ENCODE data around the gene FAM174C.
"Not testable (repeated sequence)": the region's sequence is repeated elsewhere in the genome, so short reads cannot be mapped to it uniquely, and the experiment has no call there.

The FAM174C gene

GRCh38 chr19:1302533-1303239 is 27.4 kb downstream of the FAM174C start:
- DNase-seq: no peak
- ChIA-PET CTCF (interaction anchor here (0.9 kb wide), 1 partner anchor 23 kb away, joined by 3 read pairs; no protein-coding TSS in a partner anchor), POLR2A (no interaction called here)
- H3K27ac ChIP-seq (ENCODE audit: insufficient read depth in 1 of 2, low read depth in 1 of 2, low read length in 2 of 2, poor library complexity in 1 of 2, severe bottlenecking in 2 of 2): no peak overlapping the region
- 86% methylated on average over 23 of the region's 36 CpGs for WGBS (ENCODE audit: insufficient coverage)
- no peaks in the 10 kb centered on the region for H3K4me1 ChIP-seq (ENCODE audit: control extremely low read depth in 1 of 4, control insufficient read depth in 4 of 4, insufficient read depth in 4 of 4, low read length in 3 of 4)
- no peak overlapping the region for H3K4me3 ChIP-seq (ENCODE audit: control insufficient read depth in 1 of 7, extremely low read depth in 1 of 7, insufficient read depth in 4 of 7, low read depth in 2 of 7, low read length in 6 of 7)
- H3K27me3 ChIP-seq (replicated peaks in 2 of 5; ENCODE audit: control insufficient read depth in 4 of 5, insufficient read depth in 5 of 5, low read length in 4 of 5): no peaks in the 10 kb centered on the region
- no peaks in the 10 kb centered on the region for H3K36me3 ChIP-seq (ENCODE audit: control insufficient read depth in 4 of 4, insufficient read depth in 4 of 4, low read length in 3 of 4)
- H3K9me3 ChIP-seq (ENCODE audit: control extremely low read depth in 1 of 5, control insufficient read depth in 4 of 5, insufficient read depth in 2 of 5, low read depth in 1 of 5, low read length in 4 of 5): no peaks in the 10 kb centered on the region

GRCh38 chr19:1304197-1304924 is 29.0 kb downstream of the FAM174C start:
- Histone ChIP-seq H3K36me3 (ENCODE audit: control insufficient read depth in 4 of 4, insufficient read depth in 4 of 4, low read length in 3 of 4) (no peaks in the 10 kb centered on the region), H3K27me3 (replicated peaks in 2 of 5; ENCODE audit: control insufficient read depth in 4 of 5, insufficient read depth in 5 of 5, low read length in 4 of 5) (no peaks in the 10 kb centered on the region), H3K4me3 (ENCODE audit: control insufficient read depth in 1 of 7, extremely low read depth in 1 of 7, insufficient read depth in 4 of 7, low read depth in 2 of 7, low read length in 6 of 7) (no peak overlapping the region), H3K9me3 (ENCODE audit: control extremely low read depth in 1 of 5, control insufficient read depth in 4 of 5, insufficient read depth in 2 of 5, low read depth in 1 of 5, low read length in 4 of 5) (no peaks in the 10 kb centered on the region), H3K4me1 (ENCODE audit: control extremely low read depth in 1 of 4, control insufficient read depth in 4 of 4, insufficient read depth in 4 of 4, low read length in 3 of 4) (no peaks in the 10 kb centered on the region), H3K27ac (ENCODE audit: insufficient read depth in 1 of 2, low read depth in 1 of 2, low read length in 2 of 2, poor library complexity in 1 of 2, severe bottlenecking in 2 of 2) (no peak overlapping the region)
- 98% methylated on average over 28 of the region's 28 CpGs for WGBS (ENCODE audit: insufficient coverage)
- DNase-seq: no peak
- CTCF ChIA-PET: interaction anchor here (1.0 kb wide), 1 partner anchor 13 kb away, joined by 3 read pairs; no protein-coding TSS in a partner anchor
- POLR2A ChIA-PET: no interaction called here

GRCh38 chr19:1305354-1305753 is 30.0 kb downstream of the FAM174C start:
- H3K36me3 ChIP-seq (ENCODE audit: control insufficient read depth in 4 of 4, insufficient read depth in 4 of 4, low read length in 3 of 4); POLR2A ChIA-PET; H3K27ac ChIP-seq (ENCODE audit: insufficient read depth in 1 of 2, low read depth in 1 of 2, low read length in 2 of 2, poor library complexity in 1 of 2, severe bottlenecking in 2 of 2); H3K27me3 ChIP-seq (replicated peaks in 2 of 5; ENCODE audit: control insufficient read depth in 4 of 5, insufficient read depth in 5 of 5, low read length in 4 of 5); H3K4me3 ChIP-seq (ENCODE audit: control insufficient read depth in 1 of 7, extremely low read depth in 1 of 7, insufficient read depth in 4 of 7, low read depth in 2 of 7, low read length in 6 of 7); H3K9me3 ChIP-seq (ENCODE audit: control extremely low read depth in 1 of 5, control insufficient read depth in 4 of 5, insufficient read depth in 2 of 5, low read depth in 1 of 5, low read length in 4 of 5); H3K4me1 ChIP-seq (ENCODE audit: control extremely low read depth in 1 of 4, control insufficient read depth in 4 of 4, insufficient read depth in 4 of 4, low read length in 3 of 4); DNase-seq; CTCF ChIA-PET: not testable (repeated sequence)
- WGBS (ENCODE audit: insufficient coverage): 93% methylated on average over 3 of the region's 9 CpGs

- DNase-seq: no peak
- Histone ChIP-seq H3K36me3 (ENCODE audit: control insufficient read depth in 4 of 4, insufficient read depth in 4 of 4, low read length in 3 of 4) (no peaks in the 10 kb centered on the region), H3K27me3 (replicated peaks in 2 of 5; ENCODE audit: control insufficient read depth in 4 of 5, insufficient read depth in 5 of 5, low read length in 4 of 5) (no peaks in the 10 kb centered on the region), H3K4me1 (ENCODE audit: control extremely low read depth in 1 of 4, control insufficient read depth in 4 of 4, insufficient read depth in 4 of 4, low read length in 3 of 4) (no peaks in the 10 kb centered on the region), H3K4me3 (ENCODE audit: control insufficient read depth in 1 of 7, extremely low read depth in 1 of 7, insufficient read depth in 4 of 7, low read depth in 2 of 7, low read length in 6 of 7) (no peak overlapping the region), H3K9me3 (ENCODE audit: control extremely low read depth in 1 of 5, control insufficient read depth in 4 of 5, insufficient read depth in 2 of 5, low read depth in 1 of 5, low read length in 4 of 5) (no peaks in the 10 kb centered on the region), H3K27ac (ENCODE audit: insufficient read depth in 1 of 2, low read depth in 1 of 2, low read length in 2 of 2, poor library complexity in 1 of 2, severe bottlenecking in 2 of 2) (no peak overlapping the region)
- 93% methylated on average over 34 of the region's 38 CpGs for WGBS (ENCODE audit: insufficient coverage)
- ChIA-PET POLR2A (no interaction called here), CTCF (interaction anchor here (1.5 kb wide), 1 partner anchor 22 kb away, joined by 3 read pairs; no protein-coding TSS in a partner anchor)
Measured at GRCh38 chr19:1307320-1307719, 32.0 kb downstream of the FAM174C start.

GRCh38 chr19:1307755-1308303 is 32.5 kb downstream of the FAM174C start:
- ChIA-PET CTCF (interaction anchor here (1.5 kb wide), 1 partner anchor 23 kb away, joined by 3 read pairs; no protein-coding TSS in a partner anchor), POLR2A (no interaction called here)
- Histone ChIP-seq H3K4me1 (ENCODE audit: control extremely low read depth in 1 of 4, control insufficient read depth in 4 of 4, insufficient read depth in 4 of 4, low read length in 3 of 4) (no peaks in the 10 kb centered on the region), H3K27me3 (replicated peaks in 2 of 5; ENCODE audit: control insufficient read depth in 4 of 5, insufficient read depth in 5 of 5, low read length in 4 of 5) (no peaks in the 10 kb centered on the region), H3K36me3 (ENCODE audit: control insufficient read depth in 4 of 4, insufficient read depth in 4 of 4, low read length in 3 of 4) (no peaks in the 10 kb centered on the region), H3K27ac (ENCODE audit: insufficient read depth in 1 of 2, low read depth in 1 of 2, low read length in 2 of 2, poor library complexity in 1 of 2, severe bottlenecking in 2 of 2) (no peak overlapping the region), H3K9me3 (ENCODE audit: control extremely low read depth in 1 of 5, control insufficient read depth in 4 of 5, insufficient read depth in 2 of 5, low read depth in 1 of 5, low read length in 4 of 5) (no peaks in the 10 kb centered on the region), H3K4me3 (ENCODE audit: control insufficient read depth in 1 of 7, extremely low read depth in 1 of 7, insufficient read depth in 4 of 7, low read depth in 2 of 7, low read length in 6 of 7) (no peak overlapping the region)
- DNase-seq: no peak
- 97% methylated on average over 18 of the region's 20 CpGs for WGBS (ENCODE audit: insufficient coverage)

- Histone ChIP-seq H3K4me3 (ENCODE audit: control insufficient read depth in 1 of 7, extremely low read depth in 1 of 7, insufficient read depth in 4 of 7, low read depth in 2 of 7, low read length in 6 of 7) (no peak overlapping the region), H3K27me3 (replicated peaks in 2 of 5; ENCODE audit: control insufficient read depth in 4 of 5, insufficient read depth in 5 of 5, low read length in 4 of 5) (peaks cover 0 to 2% (median 0%) of the 10 kb centered on the region in 5 experiments), H3K36me3 (ENCODE audit: control insufficient read depth in 4 of 4, insufficient read depth in 4 of 4, low read length in 3 of 4) (no peaks in the 10 kb centered on the region), H3K27ac (ENCODE audit: insufficient read depth in 1 of 2, low read depth in 1 of 2, low read length in 2 of 2, poor library complexity in 1 of 2, severe bottlenecking in 2 of 2) (no peak overlapping the region), H3K4me1 (ENCODE audit: control extremely low read depth in 1 of 4, control insufficient read depth in 4 of 4, insufficient read depth in 4 of 4, low read length in 3 of 4) (no peaks in the 10 kb centered on the region), H3K9me3 (ENCODE audit: control extremely low read depth in 1 of 5, control insufficient read depth in 4 of 5, insufficient read depth in 2 of 5, low read depth in 1 of 5, low read length in 4 of 5) (no peaks in the 10 kb centered on the region)
- ChIA-PET CTCF (interaction anchor here (0.7 kb wide), 1 partner anchor 19 kb away, joined by 4 read pairs; no protein-coding TSS in a partner anchor), POLR2A (no interaction called here)
- DNase-seq: no peak
- 81% methylated on average over 5 of the region's 11 CpGs for WGBS (ENCODE audit: insufficient coverage)
Measured at GRCh38 chr19:1308718-1309117, 33.4 kb downstream of the FAM174C start.
